ENCODE data around the gene EFCAB6. TPM values are rescaled to one million over a fixed set of nuclear protein-coding genes. Genes with fewer than 3 reads are reported as not detected.

The EFCAB6 gene
- total and polyA plus RNA-seq, 12 donors, result 1.6 to 4.8 (median 2.9) TPM

DNA sequence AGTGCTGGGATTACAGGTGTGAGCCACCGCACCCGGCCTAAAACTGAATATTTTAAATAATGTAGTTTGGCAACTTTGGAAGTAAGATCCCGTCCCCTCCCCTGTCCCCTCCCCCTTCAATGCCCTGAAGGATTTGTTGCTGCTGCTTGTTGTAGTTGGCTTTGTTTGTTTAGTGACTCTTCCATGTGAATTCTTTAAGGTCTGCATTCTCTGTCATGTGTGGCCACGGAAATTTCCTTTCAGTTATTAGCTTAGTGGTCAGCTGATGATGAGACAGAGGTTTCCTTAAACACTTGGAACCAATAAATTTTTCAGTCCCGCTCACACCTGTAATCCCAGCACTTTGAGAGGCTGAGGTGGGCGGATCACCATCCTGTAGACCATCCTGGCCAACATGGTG, 290.4 kb downstream of the EFCAB6 start:
- no peak for TF ChIP-seq POLR2A (IDR thresholded peaks at IDR 0.05)
- TF ChIP-seq, protein P1, sequence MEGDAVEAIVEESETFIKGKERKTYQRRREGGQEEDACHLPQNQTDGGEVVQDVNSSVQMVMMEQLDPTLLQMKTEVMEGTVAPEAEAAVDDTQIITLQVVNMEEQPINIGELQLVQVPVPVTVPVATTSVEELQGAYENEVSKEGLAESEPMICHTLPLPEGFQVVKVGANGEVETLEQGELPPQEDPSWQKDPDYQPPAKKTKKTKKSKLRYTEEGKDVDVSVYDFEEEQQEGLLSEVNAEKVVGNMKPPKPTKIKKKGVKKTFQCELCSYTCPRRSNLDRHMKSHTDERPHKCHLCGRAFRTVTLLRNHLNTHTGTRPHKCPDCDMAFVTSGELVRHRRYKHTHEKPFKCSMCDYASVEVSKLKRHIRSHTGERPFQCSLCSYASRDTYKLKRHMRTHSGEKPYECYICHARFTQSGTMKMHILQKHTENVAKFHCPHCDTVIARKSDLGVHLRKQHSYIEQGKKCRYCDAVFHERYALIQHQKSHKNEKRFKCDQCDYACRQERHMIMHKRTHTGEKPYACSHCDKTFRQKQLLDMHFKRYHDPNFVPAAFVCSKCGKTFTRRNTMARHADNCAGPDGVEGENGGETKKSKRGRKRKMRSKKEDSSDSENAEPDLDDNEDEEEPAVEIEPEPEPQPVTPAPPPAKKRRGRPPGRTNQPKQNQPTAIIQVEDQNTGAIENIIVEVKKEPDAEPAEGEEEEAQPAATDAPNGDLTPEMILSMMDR (IDR thresholded peaks at IDR 0.05), result no peak
- DNase-seq, result no peak
- 74 to 83% (median 77%) methylated on average over 6 of the region's 6 CpGs for WGBS, 4 donors
- H3K4me3 ChIP-seq, result no peak overlapping the region
- no peaks in the 10 kb centered on the region for H3K4me1 ChIP-seq (replicated peaks in 1 of 2)
- H3K36me3 ChIP-seq (replicated peaks in 1 of 2), result no peaks in the 10 kb centered on the region
- intact Hi-C loops (cut with DNase I), result no loop called here
- H3K27ac ChIP-seq, result no peak overlapping the region
- H3K9me3 ChIP-seq (replicated peaks in 1 of 3), result no peaks in the 10 kb centered on the region
- no peaks in the 10 kb centered on the region for H3K27me3 ChIP-seq

DNA sequence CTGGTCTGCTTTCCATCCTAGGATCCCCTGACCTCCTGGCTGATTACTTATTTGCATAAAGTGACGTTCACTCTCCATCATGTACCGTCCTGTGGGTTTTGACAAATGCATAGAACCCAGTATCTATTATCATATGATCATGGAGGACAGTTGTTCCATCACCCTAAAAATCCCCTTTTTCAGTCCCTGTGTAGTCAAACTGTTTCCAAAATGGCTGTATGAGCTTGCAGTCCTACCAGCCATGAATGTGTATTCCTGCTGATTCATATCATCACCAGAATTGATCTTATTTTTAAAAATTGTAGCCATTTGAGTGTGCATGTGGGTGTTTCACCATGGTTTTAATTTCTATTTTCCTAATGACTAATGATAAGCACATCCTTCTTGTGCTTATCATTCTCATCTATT, 291.5 kb downstream of the EFCAB6 start:
- H3K4me3 ChIP-seq, result no peak overlapping the region
- H3K4me1 ChIP-seq (replicated peaks in 1 of 2), result no peaks in the 10 kb centered on the region
- TF ChIP-seq POLR2A (IDR thresholded peaks at IDR 0.05), result no peak
- TF ChIP-seq, protein P1 (IDR thresholded peaks at IDR 0.05), result no peak
- H3K27me3 ChIP-seq, result no peaks in the 10 kb centered on the region
- intact Hi-C loops (cut with DNase I), result no loop called here
- no peaks in the 10 kb centered on the region for H3K9me3 ChIP-seq (replicated peaks in 1 of 3)
- DNase-seq, result no peak
- no peaks in the 10 kb centered on the region for H3K36me3 ChIP-seq (replicated peaks in 1 of 2)
- 47 to 69% (median 52%) methylated on average over 2 of the region's 2 CpGs for WGBS, 4 donors
- H3K27ac ChIP-seq, result no peak overlapping the region

DNA sequence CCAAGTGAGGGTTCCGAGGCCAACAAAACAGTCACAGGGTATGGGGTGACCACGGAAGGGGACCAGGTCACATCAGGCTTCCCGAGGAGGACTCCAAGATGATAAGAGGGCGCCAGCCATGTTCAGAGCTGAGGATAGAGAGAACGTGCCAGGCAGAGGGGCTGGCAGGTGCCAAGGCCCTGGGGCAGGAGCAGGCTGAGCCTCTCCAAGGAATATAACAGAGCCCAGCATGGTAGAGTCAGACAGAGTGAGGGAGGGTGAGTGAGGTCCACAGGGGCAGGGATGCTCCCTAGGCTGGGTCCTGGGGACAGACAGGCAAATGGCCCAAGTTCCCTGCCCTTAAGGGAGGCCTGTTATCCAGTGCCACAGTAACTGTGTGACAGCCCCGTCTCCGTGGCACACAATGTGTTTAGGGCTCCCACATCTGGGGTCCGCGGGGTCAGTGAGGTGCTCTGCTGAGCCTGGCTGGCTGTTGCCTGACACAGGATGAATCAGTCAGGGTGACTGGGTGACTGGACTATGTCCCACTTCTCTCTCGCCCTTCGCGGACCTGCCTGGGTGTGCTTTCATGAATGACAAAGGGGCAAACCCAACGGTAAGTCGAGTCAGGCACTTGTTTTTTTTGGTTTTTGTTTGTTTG, 295.0 kb downstream of the EFCAB6 start:
- Histone ChIP-seq H3K27me3 (no peaks in the 10 kb centered on the region), H3K4me1 (replicated peaks in 1 of 2) (no peaks in the 10 kb centered on the region), H3K27ac (no peak overlapping the region), H3K4me3 (no peak overlapping the region), H3K36me3 (replicated peaks in 1 of 2) (no peaks in the 10 kb centered on the region), H3K9me3 (replicated peaks in 1 of 3) (no peaks in the 10 kb centered on the region)
- 79 to 87% (median 83%) methylated on average over 10 to 14 of the region's 14 CpGs for WGBS, 4 donors
- no peak for DNase-seq
- TF ChIP-seq POLR2A (IDR thresholded peaks at IDR 0.05), result no peak
- TF ChIP-seq, protein P1 (IDR thresholded peaks at IDR 0.05), result no peak
- intact Hi-C loops (cut with DNase I), result no loop called here

DNA sequence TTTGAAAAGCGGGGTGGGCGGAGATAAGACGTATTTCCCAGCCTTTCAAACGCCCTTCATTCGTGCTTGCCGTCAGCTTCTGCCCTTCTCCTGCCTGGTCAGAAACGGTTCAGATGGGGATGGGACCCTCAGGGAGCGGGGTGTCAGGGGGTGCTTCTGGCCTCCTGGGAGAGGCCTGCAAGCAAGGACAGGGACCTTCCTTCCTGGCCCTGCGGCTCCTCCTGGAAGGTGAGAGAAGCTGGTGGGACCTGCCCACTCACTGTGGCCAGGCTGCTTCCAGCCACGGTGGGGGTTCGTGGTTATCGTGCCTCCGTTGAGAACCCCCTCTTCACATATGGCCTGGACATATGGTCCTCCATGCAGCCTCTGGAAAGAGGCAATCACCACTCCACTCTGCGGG, 295.7 kb downstream of the EFCAB6 start:
- WGBS, 4 donors, result 79 to 83% (median 80%) methylated on average over 9 to 14 of the region's 14 CpGs
- no peak for DNase-seq

More for the DNA sequence above, 295.7 kb downstream of the EFCAB6 start:
- intact Hi-C loops (cut with DNase I), result no loop called here
- Histone ChIP-seq H3K27me3 (no peaks in the 10 kb centered on the region), H3K27ac (no peak overlapping the region), H3K36me3 (replicated peaks in 1 of 2) (no peaks in the 10 kb centered on the region), H3K9me3 (replicated peaks in 1 of 3) (no peaks in the 10 kb centered on the region), H3K4me3 (no peak overlapping the region), H3K4me1 (replicated peaks in 1 of 2) (no peaks in the 10 kb centered on the region)
- TF ChIP-seq POLR2A (IDR thresholded peaks at IDR 0.05), result no peak
- TF ChIP-seq, protein P1 (IDR thresholded peaks at IDR 0.05), result no peak

Data from adrenal gland (tissue), 12 donors.